Prostate gland (tissue), 2 donors: ENCODE measurements around the gene CCDC122.

Experiments used
- POLR2AphosphoS5 ChIP-seq: sonication (generic); formaldehyde crosslinking; IDR thresholded peaks from one replicate; pipeline ENCODE4 v1.6.1; 2017; ENCODE audit warnings: antibody characterized with exemption
- TF ChIP-seq, protein P1 (sequence below), 4 experiments: fragments of 200-600 bp in 2 of 4; fragments of 450-650 bp in 2 of 4; sonication (generic) in 2 of 4; IDR thresholded peaks; 1 replicate in 3 of 4; 2 replicates in 1 of 4; pipeline ENCODE4 v1.5.1; 2016 to 2019; ENCODE audit warnings: antibody characterized with exemption in 4 of 4, mild to moderate bottlenecking in 2 of 4, moderate library complexity in 2 of 4

DNA sequence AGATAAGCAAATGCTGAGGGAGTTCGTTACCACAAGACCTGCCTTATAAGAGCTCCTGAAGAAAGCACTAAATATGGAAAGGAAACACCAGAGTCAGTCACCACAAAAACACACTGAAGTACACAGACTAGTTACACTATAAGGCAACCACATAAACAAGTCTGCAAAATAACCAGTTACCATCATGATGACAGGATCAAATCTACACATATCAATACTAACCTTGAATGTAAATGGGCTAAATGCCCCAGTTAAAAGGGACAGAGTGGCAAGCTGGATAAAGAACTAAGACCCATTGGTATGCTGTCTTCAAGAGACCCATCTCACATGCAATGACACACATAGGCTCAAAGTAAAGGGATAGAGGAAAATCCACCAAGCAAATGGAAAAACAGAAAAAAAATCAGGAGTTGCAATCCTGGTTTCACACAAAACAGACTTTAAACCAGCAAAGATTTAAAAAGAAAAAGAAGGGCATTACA lies 26.6 kb downstream of the CCDC122 start:
- no peak for TF ChIP-seq POLR2AphosphoS5
- TF ChIP-seq, protein P1, sequence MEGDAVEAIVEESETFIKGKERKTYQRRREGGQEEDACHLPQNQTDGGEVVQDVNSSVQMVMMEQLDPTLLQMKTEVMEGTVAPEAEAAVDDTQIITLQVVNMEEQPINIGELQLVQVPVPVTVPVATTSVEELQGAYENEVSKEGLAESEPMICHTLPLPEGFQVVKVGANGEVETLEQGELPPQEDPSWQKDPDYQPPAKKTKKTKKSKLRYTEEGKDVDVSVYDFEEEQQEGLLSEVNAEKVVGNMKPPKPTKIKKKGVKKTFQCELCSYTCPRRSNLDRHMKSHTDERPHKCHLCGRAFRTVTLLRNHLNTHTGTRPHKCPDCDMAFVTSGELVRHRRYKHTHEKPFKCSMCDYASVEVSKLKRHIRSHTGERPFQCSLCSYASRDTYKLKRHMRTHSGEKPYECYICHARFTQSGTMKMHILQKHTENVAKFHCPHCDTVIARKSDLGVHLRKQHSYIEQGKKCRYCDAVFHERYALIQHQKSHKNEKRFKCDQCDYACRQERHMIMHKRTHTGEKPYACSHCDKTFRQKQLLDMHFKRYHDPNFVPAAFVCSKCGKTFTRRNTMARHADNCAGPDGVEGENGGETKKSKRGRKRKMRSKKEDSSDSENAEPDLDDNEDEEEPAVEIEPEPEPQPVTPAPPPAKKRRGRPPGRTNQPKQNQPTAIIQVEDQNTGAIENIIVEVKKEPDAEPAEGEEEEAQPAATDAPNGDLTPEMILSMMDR (IDR thresholded peaks at IDR 0.05), result no peak
